ENCODE data around the gene CYP46A1. TPM values are rescaled to one million over a fixed set of nuclear protein-coding genes. Genes with fewer than 3 reads are reported as not detected.
A peak's percentile ranks its signal among the peaks of the same experiment; 100 is the strongest.

Gene CYP46A1
- polyA plus RNA-seq, 2 of the 4 experiments (the other 2 are of a cell fraction): 0.06 to 0.13 TPM

- ATAC-seq (no peak), DNase-seq (ENCODE audit: low read depth in 1 of 2, low spot score in 1 of 2) (no peak), FAIRE-seq (no peak)
- Histone ChIP-seq H3K4me1 (peaks cover 21% of the 10 kb centered on the region), H3K9me3 (no peaks in the 10 kb centered on the region), H3K27ac (no peak overlapping the region), H3K4me3 (no peak overlapping the region), H3K4me2 (no peak overlapping the region)
- 78% methylated on average over 18 of the region's 18 CpGs for WGBS (ENCODE audit: missing lambda C conversion rate)
- POLR2A ChIA-PET: no interaction called here
- TF ChIP-seq RAD21 (conservative IDR thresholded peaks at IDR 0.05 in 1 of 2, IDR thresholded peaks at IDR 0.05 in 1 of 2): no peak
- TF ChIP-seq, protein P1, sequence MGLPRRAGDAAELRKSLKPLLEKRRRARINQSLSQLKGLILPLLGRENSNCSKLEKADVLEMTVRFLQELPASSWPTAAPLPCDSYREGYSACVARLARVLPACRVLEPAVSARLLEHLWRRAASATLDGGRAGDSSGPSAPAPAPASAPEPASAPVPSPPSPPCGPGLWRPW (IDR thresholded peaks at IDR 0.05): no peak
- no peak for TF ChIP-seq MAZ (IDR thresholded peaks at IDR 0.05; ENCODE audit: borderline replicate concordance, low read depth, low read length)
- no peak for TF ChIP-seq EHF (CRISPR knock-in tag; IDR thresholded peaks at IDR 0.05)
- TF ChIP-seq CHD4 (IDR thresholded peaks at IDR 0.05; ENCODE audit: borderline replicate concordance): no peak
- no peak for TF ChIP-seq CTCF (IDR thresholded peaks at IDR 0.05)
- no peak for TF ChIP-seq JUNB (IDR thresholded peaks at IDR 0.05)
- TF ChIP-seq MAFK (IDR thresholded peaks at IDR 0.05; ENCODE audit: partially characterized antibody): no peak
- TF ChIP-seq CBX8 (IDR thresholded peaks at IDR 0.05): no peak
- TF ChIP-seq, protein P2, sequence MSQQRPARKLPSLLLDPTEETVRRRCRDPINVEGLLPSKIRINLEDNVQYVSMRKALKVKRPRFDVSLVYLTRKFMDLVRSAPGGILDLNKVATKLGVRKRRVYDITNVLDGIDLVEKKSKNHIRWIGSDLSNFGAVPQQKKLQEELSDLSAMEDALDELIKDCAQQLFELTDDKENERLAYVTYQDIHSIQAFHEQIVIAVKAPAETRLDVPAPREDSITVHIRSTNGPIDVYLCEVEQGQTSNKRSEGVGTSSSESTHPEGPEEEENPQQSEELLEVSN (IDR thresholded peaks at IDR 0.05; ENCODE audit: borderline replicate concordance, low read depth): no peak
- TF ChIP-seq KDM5A (IDR thresholded peaks at IDR 0.05): no peak
- no peak; the same call in 1 of the 2 replicates for TF ChIP-seq POLR2A (IDR thresholded peaks at IDR 0.05; ENCODE audit: low read length)
- CTCF ChIA-PET: interaction anchor here (1.3 to 19.6 kb wide), 5 partner anchors 19 to 165 kb away, joined by 3 to 263 read pairs (median 5); no protein-coding TSS in a partner anchor
These were observed 50.4 kb downstream of the CYP46A1 start for GRCh38 chr14:99734406-99735051.

- no peaks in the 10 kb centered on the region for H3K9me3 ChIP-seq
- WGBS (ENCODE audit: missing lambda C conversion rate): 84% methylated on average over 13 of the region's 13 CpGs
- ATAC-seq (no peak), FAIRE-seq (no peak), DNase-seq (ENCODE audit: low read depth in 1 of 2, low spot score in 1 of 2) (no peak)
- H3K4me1 ChIP-seq: peaks cover 21% of the 10 kb centered on the region
- TF ChIP-seq RARB (CRISPR knock-in tag; IDR thresholded peaks at IDR 0.05) (no peak), SMC3 (IDR thresholded peaks at IDR 0.05) (no peak), RCOR1 (IDR thresholded peaks at IDR 0.05; ENCODE audit: low read depth, low read length) (no peak), POLR2AphosphoS2 (conservative IDR thresholded peaks at IDR 0.05; ENCODE audit: low read length) (no peak), ZFP36 (IDR thresholded peaks at IDR 0.05; ENCODE audit: borderline replicate concordance, partially characterized antibody) (peak; percentile 72)
- POLR2A ChIA-PET: interaction anchor here (0.6 kb wide), 1 partner anchor 290 kb away, joined by 5 read pairs; no protein-coding TSS in a partner anchor
- no peak overlapping the region for H3K27ac ChIP-seq
- no peak overlapping the region for H3K4me2 ChIP-seq
- H3K4me3 ChIP-seq: no peak overlapping the region
- CTCF ChIA-PET: interaction anchor here (1.3 to 19.6 kb wide), 5 partner anchors 18 to 164 kb away, joined by 3 to 263 read pairs (median 5); no protein-coding TSS in a partner anchor
These were observed 51.4 kb downstream of the CYP46A1 start for GRCh38 chr14:99735189-99736135.
